Measurements from ENCODE around the gene WDR5B.

DNA sequence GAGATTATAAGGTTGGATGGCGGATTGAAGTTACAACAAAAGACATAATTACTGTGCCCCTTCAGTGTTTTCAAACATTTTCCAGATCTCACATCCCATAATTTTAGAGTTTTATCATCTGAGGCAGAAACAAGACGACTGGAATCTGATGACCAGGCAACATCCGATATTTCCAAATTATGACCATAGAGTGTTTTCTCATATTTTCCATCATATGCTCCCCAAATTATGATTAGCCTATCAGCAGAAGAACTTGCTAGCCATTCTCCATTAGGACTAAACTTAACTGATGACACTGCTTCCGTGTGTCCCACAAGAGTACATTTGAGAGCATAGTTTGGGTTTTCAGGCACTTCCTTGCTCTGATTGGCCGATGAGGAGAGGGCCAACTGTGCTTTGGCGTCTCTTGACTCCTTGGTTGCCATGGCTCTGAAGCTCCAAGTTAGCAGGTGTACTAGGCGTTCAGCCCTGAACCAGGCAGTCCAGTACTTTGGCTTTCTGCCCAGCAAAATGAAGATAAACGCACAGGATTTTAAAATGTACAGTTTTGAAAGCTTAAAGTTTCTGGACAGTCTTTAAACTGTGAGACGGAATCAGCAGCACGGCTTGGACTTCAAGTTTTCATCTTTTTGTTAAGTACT is 638 bp downstream of the WDR5B start:
- TF ChIP-seq, protein P1, sequence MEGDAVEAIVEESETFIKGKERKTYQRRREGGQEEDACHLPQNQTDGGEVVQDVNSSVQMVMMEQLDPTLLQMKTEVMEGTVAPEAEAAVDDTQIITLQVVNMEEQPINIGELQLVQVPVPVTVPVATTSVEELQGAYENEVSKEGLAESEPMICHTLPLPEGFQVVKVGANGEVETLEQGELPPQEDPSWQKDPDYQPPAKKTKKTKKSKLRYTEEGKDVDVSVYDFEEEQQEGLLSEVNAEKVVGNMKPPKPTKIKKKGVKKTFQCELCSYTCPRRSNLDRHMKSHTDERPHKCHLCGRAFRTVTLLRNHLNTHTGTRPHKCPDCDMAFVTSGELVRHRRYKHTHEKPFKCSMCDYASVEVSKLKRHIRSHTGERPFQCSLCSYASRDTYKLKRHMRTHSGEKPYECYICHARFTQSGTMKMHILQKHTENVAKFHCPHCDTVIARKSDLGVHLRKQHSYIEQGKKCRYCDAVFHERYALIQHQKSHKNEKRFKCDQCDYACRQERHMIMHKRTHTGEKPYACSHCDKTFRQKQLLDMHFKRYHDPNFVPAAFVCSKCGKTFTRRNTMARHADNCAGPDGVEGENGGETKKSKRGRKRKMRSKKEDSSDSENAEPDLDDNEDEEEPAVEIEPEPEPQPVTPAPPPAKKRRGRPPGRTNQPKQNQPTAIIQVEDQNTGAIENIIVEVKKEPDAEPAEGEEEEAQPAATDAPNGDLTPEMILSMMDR (IDR thresholded peaks at IDR 0.05): no peak
- no peak for TF ChIP-seq POLR2A (IDR thresholded peaks at IDR 0.05)

Data from Peyer's patch (tissue), 4 donors.